Stimulated activated CD8-positive, alpha-beta memory T cell treated with anti-CD3 and anti-CD28 coated beads, Interleukin-7, amount 100 ng/mL, for 48 hours (primary cell): ENCODE measurements around the gene GLT1D1.

ENCODE experiments used
- DNase-seq, 2 donors: peaks; one replicate each; pipeline ENCODE4 v3.0.0-alpha.2; 2020; ENCODE audit warnings: low read depth in 1 of 2; ENCODE audit errors: extremely low read depth in 1 of 2

The GLT1D1 gene

DNA sequence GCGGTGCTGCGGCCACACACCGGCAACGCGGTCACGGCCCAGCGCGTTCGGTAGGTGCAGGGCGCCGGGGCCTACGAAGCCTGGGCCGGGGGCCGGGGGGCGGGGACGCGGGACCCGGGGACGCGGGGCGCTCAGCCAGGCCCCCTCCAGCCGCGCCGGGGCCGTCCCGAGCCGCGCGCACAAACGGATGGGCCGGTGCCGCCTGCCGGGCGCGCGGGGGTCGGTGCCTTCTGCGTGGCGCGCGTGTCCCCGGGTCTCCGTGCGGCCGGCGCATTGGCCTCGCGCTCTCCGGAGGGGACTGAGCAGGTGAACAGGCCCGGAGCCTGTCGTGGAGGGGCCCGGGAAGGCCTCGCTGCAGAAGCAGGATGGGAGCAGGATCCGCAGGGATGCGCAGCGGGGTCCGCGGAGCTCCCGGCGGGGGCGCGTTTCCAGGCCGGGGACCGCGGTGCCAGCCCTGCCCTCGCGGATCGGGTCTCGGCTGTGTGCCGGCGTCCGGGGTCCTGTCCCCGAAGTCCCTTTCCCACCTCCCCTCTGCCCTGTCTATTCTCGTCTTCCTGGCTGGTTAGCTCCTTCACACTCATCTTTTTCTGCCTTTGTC lies 421 bp downstream of the GLT1D1 start:
- no peak for DNase-seq

DNA sequence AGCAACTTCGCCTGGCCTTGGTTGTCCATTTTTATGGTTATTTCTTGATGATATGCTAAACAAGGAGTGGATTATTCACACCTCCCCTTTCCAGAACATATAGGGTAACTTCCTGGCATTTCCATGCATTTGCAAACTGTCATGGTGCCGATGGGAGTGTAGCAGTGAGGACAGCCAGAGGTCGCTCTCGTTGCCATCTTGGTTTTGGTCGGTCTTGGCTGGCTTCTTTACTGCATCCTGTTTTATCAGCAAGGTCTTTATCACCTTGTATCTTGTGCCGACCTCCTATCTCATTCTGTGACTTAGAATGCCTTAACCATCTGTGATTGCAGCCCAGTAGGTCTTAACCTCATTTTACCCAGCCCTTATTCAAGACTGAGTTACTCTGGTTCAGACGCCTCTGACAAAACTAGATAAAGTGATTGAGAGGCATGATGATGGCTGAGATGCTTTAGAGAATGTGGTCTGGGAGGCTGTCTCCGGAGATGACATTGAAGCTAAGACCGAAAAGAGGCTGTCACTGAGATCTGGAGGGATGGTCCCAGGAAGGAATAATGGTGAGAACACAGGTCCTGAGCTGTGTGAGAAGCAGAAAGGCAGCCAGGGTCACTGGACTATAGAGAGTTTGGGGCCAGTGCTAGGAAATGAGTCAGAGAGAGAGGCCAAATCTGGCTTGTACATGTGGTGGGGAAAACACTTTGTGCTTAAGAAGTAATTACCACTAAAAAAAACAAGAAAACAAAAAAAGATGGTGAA lies 2.9 kb downstream of the GLT1D1 start:
- no peak for DNase-seq

DNA sequence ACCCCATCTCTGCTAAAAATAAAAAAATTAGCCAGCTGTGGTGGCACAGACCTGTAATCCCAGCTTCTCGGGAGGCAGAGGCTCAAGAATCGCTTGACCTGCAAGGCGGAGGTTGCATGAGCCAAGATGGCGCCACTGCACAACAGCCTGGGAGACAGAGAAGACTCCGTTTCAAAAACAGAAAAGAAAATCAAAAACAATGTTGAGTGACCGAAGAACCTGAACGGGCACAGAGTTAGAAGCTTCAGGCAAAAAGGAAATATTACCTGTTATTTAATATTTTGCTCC lies 3.5 kb downstream of the GLT1D1 start:
- DNase-seq = no peak

DNA sequence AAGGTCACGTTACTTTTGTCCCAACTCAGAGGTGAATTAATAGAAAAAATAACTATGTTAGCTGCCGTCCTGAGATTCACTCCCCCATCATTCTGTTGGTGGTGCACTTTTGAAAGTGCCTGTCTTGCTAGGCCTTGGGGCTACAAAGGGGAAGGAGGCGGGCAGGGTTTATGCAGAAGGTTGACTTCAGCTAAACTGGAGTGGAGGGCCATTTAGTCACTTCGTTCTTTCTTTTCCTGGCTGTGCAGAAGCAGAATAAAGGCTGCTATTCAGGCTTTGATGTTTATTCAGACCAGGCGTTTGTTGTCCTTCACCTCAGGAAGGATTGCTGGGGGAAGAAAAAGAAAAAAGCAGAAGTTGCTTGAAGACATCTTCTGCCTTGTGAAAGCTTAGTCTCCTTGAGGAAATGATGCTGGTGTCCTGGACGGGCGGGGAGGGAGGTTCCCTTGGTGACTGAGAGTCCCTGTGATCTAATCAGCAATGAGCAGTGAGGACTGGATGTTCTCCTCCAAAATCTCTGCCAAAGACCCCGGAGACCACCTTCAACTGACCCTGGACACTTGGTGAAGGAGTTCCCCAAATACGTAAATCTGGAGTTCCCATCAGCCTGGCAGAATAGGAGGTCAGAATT lies 4.0 kb downstream of the GLT1D1 start:
- no peak for DNase-seq

DNA sequence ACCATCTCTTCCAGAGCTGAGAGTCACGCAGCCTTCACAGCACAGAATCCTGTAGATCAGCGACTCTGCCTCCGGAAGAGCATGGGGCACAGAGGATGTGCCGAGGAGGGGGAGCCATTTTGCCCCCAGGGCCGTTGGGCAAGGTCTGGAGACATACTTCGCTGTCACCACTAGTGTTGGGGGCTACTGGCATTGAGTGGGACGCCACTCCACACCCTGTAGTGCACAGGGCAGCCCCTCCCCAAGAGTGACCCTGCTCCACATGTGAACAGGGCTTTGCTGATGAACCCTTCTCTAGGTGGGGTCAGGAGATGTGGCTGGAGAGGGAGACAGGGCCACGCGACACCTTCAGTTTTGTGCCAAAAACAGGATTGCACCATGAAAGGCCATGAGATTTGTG lies 6.0 kb downstream of the GLT1D1 start:
- DNase-seq = no peak

DNA sequence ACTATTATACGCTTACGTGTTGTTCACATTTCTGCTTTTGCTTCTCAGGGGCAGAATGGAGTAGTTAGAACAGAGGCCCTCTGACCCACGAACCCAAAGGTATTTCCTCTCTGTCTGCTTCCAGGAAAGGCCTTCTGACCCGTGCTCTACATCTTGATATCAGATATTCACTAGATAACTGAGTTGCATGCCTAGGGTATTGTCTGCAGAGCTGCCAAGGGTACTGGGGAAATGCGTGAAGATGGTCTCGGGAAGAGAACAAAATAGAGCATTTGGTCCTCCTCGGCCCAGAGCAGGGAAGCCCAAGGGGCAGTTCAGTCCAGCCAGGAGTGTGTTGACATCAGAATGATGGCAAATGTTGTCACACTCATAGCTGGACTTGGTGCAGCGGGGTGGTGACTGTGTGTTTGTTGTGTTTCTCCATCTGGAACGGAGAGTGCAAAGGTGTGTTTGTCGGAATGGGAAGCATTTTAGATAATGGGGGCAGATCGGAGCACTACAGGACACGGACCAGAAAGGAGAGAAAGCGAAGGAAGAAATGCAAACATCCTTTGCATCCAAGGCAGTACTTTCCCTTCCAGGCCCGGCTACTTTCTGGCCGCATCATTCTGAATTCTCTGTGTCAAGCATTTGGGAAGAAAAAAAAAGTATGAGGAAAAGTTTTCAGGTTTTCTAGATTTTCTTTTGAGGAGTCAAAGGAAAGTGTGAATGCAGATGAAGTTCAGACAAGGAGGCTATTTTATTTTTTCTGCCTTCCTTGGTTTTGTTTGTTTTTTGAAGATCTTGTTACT lies 8.1 kb downstream of the GLT1D1 start:
- DNase-seq = no peak

DNA sequence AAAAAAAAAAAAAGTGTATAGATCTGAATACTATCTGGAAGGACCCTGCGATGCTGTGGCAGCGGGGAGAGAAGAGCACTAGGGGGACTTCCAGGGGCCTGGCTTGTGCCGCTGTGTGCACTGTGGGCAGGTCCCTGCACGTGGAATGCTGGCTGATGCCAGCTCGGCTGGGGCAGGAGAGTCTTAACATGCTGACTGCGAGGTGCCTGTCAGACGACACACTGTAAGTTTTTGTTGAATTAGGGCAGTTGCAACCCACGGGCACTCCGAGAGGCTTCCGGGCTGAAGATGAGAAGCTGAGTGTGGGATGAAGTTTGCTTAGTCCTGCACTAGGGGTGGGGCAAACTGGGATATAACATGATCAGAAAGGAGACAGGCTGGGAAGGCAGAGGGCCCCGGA lies 10.7 kb downstream of the GLT1D1 start:
- DNase-seq = no peak

DNA sequence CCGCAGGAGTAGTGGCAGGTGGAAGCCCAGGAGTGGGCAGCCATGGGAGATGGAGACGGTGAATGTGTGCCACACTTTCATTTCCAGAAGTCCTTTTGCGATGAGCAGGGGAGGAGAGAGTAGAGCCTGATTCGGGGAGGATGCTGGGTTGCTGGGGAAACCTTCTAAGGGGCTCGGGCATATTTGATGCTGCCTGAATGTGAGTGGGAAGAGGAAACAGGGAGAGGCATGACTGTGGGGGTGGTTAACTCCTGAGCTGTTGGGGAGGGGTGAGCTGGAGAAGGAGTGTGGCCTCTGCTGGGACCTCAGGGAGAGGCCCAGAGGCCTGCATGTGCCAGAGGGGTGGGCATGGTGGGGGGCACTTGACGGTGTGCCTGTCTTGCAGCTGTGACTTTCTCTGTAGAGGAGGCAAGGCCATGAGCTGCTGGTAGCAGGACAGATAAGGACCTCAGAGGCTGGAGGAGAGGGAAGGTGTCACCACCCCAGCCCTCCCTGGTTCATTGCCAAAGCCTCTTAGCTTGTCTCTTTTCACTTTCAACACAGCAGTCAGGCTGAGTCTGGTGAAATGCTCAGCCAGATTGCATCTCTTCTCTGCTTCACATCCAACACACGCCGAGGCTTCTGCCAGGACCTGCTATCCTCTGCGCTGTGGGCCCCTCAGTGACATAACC lies 11.4 kb downstream of the GLT1D1 start:
- no peak for DNase-seq

DNA sequence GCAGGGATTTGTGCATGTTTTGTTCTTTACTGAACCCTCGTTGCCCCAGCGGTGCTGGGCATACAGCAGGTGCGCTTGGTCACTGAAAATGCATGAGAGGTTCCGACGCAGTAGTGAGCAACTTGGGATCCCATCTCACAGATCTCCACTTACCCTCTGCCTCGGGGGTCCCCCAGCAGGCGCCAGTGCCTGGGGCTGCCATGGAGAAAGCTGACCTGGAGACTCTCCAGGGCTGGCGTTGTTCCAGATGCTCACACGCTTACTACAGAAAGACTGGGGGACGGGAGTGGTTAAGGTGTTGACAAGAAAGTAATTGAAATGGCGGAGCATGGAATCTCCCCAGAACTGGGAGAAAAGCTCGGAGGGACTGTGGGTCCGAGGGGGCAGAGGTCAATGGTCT lies 14.2 kb downstream of the GLT1D1 start:
- no peak for DNase-seq

DNA sequence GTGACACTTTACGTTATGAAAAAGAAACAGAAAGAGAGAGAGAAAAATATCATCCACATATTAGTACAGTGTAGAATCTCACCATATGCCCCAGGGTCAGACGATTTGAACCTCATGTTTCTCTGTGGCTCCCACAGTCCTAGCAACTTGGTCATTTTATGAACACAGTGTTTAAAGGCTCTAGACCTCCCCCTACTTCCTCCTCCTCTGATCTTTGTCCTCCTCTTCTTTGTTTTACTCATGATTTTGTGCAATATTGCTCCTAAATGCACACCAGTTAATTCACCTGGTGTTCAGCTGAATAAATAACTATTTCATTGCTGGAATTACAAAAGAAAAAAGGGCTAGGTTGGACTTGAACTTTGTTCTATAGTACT lies 18.2 kb downstream of the GLT1D1 start:
- DNase-seq = no peak

DNA sequence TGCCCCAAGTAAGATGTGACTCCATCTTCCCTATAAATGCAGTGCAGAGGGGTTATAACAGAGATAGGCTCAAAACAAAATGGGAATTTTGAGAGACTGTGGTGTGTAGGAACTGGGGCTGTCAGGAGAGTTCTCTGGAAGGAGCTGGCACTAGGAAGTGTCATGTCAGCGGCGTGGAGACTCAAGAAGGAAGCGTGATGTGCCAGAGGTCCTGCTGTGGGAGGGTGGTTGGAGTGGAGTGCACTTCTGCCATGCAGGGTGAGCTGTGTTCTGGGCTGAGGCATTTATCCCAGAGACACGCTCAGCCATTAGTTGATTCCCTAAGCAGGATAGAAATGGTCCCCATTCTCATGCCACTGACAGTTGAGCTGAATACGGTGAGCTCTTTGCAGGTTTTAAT lies 19.0 kb downstream of the GLT1D1 start:
- DNase-seq = no peak

DNA sequence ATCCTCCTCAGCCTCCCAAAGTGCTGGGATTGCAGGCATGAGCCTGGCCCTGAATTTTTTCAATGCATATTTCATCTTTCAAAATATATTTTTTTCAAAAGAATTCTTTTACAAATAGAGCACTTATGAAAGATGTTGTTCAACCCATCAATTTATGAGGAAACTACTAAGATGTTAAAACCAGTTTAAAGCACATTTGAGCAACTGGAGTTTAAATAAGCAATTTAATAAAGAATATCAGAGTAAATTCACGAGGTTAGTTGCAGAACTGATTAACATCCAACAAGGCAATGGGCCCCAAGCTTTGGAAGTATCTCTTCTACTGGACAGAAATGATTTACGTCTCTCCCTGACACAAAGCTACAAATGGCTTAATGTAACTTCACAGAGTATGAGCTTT lies 23.3 kb downstream of the GLT1D1 start:
- no peak for DNase-seq

DNA sequence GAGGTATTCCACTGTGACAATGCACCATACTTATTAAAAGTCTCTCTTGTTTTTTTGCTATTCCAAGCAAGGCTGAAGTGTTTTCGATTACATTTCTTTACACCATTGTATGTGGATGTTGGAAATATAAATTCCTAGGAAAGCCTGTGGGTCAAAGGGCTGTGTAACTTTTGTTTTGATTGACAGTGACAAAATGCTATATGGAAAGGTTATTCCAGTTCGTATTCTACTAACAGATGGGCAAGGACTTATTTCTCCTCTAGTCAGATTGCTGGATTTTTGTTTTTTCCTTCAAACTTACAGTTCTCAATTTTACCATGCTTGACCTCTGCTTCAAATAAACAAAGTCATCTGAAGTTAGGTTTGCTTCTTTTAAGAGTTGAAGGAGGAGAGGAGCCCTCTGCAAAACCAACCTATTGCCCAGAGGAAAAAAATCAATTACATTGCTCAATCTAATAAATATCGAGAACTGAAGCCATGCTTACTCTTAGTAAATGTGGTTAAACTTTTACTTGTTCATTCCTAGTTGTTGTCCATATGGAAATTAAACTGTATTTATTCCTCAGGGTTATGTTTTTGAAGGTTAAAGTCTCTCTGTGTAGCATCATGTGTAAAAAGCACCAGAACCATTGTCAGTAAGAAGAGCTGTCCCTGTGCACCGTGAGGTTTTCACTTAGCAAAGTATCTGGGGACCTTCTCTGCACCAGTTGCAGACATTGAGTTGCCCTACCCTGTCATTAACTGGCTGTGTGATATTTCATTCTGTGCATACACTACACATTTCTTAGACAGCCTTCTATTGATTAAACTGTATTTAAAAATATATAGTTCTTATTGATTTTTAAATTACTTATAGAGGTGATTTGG lies 26.9 kb downstream of the GLT1D1 start:
- no peak for DNase-seq

DNA sequence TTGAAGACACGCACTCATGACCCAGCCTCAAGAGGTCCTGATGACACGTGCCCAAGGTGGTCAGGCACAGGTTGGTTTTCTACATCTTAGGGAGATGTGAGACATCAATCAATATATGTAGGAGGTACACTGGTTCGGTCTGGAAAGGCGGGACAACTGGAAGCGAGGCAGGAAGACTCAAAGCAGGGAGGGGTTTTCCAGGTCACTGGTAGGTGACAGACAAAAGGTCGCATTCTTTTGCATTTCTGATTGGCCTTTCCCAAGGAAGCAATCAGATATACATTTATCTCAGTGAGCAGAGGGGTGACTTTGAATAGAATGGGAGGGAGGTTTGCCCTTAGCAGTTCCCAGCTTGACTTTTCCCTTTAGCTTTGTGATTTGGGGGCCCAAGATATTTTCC lies 38.6 kb downstream of the GLT1D1 start:
- no peak for DNase-seq

DNA sequence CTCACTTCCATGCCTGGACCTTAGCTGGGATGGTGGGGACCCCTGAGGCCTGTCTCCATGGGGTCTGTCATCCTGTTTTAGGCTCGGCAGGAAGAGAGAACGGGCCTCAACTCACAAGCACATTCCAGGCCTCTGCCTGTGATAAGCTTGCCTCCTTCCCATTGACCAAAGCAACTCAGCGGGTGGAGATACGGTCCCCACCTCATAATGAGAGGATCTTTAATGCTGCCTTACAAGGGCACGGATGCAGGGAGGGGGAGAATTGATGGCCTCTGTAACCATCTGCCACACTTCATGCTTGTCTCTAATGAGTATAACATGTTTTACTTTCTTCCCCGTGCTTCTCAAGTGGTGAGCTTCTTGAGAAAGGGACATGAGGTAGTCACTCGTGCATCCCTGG lies 50.0 kb downstream of the GLT1D1 start:
- DNase-seq = no peak

DNA sequence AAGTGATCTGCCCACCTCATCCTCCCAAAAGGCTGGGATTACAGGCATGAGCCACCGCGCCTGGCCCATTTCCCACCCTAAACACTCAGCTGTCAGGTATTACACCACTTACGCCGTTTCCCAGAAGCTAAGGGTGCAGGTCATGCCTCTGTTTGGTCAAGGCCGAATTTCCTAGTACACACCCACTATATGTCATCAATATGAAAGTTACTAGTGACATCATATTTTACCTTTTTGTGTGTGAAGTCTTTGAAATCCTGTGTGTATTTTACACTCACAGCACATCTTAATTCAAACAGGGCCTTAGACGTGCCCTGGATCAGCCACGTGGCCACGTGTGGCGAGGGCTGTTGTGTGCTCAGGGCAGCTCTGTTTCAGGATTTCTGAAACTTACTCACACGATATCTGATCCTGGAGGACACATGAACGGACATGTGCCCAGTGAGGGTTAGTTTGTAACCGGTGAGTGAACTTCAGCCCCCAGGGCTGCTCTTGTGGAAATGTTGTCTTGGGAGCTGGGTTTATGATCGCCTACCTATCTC lies 51.8 kb downstream of the GLT1D1 start:
- no peak for DNase-seq

DNA sequence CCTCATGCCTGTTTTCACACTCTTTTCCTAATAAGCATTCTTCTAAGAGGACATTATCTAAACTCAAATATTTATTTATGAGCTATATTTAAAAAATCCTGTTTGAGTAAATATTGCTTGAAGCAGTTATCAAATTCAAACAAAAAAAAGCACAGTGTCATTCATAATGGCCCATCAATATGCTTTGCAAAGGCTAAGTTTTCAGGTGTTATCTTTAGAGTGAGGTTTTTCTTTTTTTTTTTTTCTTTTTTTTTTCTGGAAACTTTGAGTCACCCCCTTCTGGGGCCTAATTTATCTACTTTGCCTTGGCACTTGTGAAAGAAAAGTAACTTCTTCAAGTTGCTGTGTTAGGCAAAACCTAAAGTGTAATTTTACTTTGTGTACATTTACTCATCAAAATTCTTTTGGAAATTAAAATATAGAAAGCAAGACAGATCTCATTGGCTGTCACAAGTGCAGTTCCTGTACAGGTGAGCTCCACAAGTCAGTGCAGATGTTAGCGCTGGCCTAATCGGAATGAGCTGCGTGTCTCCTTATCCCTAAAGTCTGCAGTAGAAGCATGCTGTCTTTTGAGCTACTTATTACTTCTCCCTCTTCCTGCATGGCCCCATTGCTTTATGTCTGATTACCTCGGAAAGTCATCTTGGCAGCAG lies 53.3 kb downstream of the GLT1D1 start:
- DNase-seq = no peak

DNA sequence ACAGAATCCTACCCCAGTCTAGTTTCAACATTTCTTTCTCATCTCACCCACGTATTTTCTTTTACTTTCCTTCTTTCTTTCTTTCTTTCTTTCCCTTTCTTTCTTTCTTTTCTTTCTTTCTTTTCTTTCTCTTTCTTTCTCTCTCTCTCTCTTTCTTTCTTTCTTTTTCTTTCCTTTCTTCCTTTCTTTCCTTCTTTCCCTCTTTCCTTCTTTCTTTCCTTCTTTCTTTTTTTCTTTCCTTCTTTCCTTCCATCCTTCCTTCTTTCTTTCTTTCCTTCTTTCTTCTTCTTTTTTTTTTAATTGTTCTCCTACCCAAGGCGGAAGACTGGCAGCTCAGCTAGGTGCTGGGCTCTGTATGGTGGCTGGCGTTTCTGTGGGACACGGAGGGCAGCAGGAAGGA lies 55.0 kb downstream of the GLT1D1 start:
- no peak for DNase-seq

DNA sequence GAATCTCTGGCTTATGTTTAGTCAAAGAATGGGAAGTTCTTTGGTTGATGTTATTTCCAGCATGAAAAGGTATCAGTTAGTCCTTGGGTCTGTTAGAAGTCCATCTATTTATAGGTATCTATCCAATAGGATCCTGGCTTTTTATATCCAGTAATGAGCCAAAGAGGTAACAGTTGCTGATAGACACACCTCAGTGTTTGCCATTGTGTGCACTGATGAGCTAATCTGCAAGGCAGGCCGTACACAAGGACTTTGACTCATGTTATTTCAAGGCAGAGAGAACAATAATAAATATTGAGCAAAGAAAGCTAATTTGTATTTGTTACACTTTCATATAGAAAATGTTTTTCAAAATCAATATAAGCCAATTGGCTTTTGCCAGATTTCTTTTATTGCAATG lies 56.4 kb downstream of the GLT1D1 start:
- DNase-seq = no peak

DNA sequence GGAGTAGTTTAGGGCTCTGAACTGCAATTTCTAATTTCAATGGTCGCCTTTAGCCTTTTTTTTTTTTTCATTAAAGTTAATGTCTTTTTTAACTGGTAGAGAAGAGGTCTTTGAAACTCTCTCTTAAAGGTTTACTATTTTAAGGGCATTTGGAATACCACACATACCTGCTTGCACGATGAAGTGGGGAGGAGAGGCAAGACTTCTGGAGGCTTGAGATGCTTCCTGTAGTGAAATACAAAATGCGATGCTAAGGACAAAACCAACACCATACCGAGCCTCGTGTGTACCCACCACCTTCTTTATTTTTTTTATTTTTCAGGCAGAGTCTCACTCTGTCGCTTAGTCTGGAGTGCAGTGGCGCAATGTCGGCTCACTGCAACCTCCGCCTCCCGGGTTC lies 57.4 kb downstream of the GLT1D1 start:
- no peak for DNase-seq
